DMS153 (cell line): ENCODE data around the gene CLSTN2.

Source experiments
- DNase-seq: peaks from one replicate; lab custom pipeline; 2025; lab: John Stamatoyannopoulos, UW

CLSTN2 gene

DNA sequence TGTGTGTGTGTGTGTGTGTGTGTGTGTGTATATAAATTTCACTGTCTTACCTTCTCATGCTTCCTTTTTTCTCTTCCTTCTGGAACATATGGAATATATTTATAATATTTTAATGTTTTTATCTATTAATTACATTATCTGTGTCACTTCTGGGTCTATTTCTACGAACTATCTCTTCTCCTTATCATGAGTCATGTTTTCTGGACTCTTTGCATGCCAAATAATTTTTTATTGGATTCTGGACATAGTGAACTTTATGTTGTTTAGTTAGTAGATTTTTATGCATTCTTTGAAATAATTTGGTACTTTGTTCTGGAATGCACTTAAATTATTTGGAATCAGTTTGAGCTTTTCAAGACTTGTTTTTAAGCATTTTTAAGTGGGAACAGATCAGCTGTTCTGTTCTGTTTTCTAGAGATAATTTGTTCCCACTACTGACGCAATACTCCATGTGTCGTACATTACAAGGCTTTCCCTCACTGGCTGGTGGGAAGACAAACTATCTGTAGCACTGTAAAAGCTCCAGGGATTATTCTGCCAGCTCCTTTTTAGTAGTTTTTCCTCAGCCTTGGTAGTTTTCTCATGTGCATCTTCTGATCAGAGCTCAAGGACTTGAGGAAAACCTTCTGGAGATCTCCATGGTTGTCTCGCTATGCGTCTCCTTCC is 302.0 kb downstream of the CLSTN2 start:
- DNase-seq = no peak

DNA sequence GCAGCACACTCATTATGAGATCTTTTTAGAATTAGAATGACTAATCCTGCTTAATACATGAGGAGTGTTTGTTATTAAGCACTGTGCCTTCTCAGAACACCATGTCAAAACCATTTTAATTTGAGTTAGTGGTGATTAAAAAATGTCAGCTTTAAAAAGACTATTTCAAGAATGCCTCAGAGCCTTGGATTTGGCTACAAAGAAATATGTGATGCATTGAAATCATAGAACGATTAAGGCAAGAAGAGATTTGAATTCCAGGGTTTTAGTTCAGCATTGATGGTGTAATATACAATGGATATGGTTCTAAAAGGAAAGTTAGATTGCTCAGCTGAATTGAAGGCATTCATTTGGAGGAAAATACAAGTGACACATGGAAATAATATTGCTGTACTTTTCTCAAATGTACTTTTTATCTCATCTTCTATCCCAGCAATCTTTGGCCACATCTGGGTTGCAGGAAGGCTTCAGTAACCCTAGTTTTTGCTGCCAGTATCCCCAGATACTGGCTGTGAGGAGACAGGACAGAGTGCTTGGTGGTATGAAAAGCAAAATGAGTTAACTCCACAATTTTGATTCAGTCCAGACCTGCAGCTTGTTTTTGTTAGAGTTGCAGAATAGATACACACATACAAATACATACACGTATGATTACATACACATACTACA is 303.8 kb downstream of the CLSTN2 start:
- no peak for DNase-seq

DNA sequence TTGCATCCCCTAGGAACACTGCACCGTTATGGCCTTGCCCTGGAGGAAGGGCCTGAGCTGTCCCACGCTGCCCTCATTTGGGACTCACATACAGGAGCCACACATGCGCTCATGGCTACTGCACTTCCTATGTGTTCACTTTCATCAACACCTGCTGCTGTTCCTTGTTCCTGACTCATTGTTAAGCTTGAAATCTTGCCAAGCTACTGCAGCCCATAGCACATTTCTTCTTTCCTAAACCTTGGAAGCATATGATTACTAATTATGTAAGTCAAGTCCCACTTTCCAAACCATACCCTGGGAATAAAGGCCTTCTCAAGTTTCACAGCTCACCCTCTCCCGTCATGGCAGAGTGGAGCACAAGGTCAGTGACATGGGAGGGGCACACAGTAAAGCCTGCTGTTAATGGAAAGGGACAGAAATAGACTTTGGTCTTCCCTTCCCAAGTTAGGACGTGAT is 307.9 kb downstream of the CLSTN2 start:
- no peak for DNase-seq

DNA sequence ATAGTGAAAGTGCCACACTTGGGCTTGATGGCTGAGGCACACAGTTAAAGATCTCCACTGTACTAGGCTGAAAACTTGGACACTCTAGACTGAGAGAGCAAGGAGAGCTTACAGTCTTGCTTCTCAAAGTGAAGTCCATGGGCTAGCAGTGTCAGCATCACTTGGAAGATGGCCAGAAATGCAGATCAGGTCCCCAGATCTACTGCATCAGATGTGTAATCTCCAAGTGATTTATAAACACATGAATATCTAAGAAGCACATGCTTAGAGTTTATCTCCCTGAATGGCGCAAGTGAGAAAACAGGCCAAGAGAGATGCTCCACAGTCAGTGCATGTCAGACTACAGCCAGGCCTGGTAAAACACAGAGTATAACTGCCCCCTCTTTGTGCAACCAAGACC is 308.6 kb downstream of the CLSTN2 start:
- no peak for DNase-seq

DNA sequence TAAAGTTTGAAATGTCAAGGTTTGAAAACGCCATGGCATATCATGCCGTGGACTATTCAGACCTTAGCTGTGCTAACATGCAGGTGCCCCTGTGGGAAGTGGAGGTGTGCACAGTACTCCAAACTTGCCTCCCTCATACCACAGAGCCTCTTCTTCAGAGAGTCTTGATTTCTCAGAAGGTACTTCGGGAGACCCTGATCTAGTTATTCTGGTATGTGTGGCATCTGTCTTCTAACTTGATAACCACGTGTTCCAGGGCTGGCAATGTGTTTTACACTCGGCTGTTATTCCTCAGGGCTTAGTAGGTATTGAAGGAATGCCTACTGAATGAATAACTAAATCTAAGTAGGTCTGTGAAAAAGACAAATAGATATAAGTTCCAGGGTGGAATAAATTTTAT is 309.9 kb downstream of the CLSTN2 start:
- no peak for DNase-seq

DNA sequence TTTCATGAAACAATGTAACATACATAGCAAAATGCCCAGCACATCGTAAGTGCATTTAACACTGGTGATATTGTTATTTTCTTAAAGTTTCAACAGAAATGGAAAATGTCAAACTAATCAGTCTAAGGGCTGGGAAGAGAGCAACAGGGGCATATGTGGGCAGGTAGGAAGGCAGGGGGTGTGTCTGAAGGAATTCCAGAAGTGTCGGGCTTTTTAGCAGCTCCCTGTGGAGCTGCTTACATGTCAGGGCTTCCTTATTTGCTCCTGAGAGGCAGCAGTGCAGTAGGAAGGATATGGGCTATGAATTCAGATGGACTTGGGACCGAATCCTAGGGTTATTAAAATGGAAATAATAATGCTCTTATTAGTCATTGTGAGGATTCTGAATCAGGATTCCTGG is 311.6 kb downstream of the CLSTN2 start:
- DNase-seq = no peak

DNA sequence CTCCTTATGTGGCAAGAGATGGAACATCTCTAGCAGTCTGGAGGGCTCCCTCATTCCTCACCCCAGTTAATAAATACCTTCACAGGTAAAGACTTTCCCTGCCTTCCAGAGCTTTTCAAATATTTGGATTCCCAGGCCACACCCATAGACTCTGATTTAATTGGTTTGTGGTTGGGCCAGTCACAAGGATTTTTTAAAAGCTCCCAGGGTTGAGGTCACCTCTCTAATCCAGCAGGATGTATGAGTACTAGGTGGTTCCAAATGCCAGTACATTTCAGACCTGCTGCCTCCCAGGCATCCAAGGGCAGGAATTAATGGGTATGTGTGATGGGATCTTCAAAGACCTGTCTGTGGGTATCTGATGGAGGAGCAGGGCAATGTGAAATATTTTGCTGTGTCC is 312.8 kb downstream of the CLSTN2 start:
- DNase-seq = no peak

DNA sequence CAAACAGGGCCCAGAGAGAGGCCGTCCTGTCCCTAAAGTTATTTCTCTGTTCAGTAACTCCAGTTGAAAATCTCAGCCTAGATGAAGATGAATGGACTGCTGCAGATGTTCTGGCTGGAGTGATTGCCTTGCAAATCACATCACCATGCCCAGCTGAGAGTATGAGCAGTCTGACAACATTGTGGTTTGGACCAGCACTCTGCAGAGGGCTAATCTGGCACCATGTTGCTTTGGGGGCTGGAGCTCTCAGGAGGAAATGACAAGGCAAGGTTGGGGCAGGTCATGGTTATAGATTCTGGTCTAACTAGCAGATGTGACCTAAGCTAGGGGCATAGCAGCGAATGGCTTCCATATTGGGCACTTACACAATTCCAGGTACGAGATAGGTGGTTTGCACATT is 314.2 kb downstream of the CLSTN2 start:
- DNase-seq = no peak

DNA sequence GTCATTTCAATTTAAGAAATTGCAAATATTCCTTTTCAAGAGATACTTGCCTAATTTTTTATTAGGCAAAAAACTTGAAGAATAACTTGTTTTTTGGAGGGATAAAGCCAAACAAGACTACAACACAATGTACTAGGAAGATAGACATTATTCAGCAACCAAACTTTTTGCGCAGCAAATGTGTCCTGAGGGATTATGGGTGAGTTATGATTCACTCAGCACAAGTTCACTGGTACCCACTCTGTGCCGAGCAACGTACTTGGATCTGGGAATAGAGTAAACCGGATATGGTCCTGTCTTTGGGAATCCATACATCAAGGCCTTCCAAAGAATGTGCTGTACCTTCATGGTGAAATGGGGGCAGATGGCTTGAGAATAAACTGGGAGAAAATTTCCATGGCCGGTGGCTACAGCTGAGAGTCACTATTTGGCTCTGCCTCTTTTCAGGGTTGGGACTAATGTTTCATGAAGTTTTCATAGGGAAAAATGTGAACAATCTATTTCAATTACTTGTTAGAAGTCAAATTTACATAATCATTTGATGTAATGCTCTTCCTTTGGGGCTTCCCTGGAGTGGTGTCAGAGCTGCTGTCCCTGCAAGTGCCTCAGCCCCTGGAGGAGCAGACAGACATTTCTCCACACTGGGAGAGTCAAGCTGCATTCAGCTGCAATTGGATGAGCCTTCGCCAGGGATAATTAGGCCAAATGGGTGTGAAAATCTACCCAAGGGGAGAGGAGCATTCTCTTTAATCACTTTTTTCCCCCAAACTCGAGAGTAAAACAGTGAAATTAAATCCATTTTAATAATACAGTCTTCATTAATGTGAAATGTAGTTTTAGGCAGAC is 315.2 kb downstream of the CLSTN2 start:
- DNase-seq = no peak

DNA sequence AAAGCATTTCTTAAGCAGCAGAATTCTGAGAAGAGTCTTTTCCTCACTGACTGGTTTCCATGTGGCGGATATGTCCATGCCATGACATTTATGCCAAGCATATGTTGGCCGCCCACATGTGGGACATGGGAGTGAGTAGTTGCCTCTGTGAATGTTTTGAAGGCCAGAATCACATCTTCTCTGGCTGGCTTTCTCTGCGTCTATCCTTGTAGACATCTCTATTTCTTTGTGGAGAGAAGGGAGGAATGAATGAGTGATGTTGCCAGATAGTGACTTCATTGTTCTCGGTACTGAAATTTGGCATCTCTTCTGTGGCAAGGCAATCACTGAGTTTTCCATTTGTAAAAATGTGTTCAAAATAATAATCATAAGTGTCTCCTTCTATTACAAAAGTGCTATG is 316.0 kb downstream of the CLSTN2 start:
- no peak for DNase-seq

DNA sequence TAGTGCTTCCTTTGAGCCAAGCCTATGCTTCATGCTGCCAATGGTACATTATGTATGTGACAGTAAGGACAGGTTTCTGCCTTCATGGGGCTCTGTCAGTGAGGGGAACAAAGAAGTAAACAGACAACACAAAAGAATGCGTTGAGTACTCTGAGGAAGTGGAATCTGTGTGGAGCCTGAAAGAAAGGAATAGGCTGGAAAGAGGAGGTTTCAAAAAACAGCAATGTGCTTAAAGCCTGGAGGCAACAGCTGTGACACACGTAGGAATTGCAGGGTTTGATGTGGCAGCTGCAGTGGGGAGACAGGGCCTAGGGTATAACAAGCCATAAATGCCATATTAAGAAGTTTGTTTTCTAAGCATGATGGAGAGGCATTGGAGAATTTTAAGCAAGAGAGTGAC is 316.7 kb downstream of the CLSTN2 start:
- DNase-seq = no peak

DNA sequence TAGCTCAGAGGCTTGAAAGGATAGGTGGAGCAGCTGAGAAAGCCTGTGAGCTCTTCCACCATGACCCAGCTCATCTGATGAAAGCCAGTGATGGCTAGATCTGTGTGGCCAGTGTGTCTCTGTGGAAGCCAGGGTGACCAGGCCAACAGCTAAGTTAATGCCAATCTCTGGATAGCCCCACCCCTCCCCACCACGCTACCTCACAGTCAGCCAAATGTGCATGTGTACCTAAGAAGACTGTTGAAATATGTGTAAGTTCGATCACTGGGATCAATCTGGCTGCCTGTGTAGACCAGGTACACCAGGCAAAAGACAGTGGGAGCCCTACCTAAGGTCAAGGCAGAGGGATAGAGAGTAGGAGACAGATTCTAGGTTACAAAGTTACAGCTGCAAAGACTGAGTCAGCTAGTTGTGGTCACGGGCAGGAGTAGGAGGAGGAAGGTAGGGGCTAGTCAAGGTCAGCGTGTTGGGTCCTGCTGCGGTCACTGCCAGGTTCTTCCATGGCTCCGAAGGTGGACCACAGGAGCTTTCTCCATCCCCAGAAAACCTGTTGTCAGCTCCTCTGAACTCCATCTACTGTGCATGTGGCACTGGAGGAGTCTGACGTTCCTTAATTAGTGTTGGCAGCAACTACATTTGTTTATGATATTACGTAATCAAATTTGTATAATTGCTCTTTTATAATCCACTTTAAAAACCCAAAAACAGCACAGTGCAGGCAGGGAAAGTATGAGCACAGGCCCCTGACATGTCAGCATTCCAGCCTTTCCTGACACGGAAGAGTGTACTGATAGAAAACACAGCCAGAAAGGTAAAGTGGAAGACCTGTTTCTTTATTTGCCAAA is 318.0 kb downstream of the CLSTN2 start:
- no peak for DNase-seq

DNA sequence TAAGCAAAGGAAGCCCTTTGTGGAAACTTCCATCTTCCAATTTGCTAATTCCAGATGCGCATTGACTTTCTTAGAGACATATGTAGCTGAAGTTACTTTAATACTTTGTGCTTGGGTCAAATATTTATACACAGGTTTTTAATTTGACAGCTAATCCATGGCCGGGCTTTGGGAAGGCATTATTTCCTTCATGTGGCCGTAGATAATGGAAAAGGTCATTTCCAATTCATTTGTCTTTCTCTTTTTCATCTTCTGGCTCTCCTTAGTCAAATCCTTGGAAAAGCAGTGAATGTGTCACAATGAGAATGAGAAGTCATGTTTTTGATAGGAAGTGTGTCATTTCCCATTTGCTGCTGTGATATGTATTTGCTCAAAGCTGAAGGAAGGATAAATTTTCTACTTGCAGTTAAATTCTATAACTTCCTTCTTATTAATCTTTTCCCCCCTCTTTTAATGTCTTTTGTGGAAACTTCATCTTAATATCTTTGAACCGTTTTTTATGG is 323.3 kb downstream of the CLSTN2 start:
- DNase-seq = no peak

DNA sequence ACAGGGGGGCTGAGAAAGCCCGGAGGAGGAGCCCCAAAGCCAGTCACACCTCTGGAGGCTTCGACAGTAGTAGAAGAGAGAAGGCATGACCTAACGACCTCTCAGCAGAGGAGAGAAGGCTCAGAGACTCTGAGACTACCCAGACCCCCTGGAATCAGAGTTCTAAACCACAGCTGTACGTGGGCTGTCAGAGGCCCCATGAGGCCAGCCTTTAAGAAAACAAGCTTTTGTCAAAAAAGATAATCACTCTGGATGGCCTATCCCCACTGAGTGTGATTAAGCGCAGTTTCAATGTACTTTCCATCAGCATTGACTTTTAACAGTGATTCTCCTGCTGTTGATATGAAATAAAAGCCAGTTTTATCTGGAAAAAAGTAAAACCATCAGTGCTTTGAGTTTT is 330.3 kb downstream of the CLSTN2 start:
- DNase-seq = no peak

DNA sequence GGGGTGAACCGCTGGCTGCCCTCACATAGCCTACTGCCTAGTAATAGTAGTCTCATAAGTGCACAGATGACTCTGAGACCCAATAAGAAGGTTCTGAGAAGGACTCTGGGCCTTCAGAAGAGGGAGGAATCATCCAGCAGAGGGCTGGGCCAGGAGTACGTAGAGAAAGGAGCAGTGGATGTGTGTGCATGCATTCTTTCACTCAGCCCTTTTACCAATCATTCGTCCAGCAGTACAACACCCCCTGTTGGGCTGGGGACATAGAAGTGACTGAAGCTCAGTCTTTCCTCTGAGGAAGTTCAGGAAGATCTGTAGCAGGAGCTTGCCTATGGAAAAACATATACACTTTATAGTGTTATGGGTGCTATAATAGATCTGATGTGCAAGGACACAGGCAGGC is 333.1 kb downstream of the CLSTN2 start:
- DNase-seq = no peak

DNA sequence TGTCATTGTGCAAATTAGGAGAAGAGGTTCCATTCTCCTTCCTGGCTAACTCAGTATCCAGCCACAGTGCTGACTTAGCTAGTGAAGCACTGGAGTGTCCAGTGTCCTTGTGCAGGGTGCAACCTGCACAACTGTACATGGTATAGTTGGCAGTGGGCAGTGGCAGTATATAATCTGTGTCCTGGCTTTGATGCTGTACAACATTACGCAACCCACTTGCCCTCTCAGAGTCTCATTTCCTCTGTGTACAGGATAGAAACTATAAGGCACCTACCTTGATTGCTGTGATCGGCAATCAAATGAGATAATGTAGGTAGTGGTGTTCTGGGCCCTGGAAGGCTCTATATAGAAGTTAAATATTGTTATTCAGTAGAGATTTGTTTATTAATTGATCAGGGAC is 333.6 kb downstream of the CLSTN2 start:
- DNase-seq = no peak

DNA sequence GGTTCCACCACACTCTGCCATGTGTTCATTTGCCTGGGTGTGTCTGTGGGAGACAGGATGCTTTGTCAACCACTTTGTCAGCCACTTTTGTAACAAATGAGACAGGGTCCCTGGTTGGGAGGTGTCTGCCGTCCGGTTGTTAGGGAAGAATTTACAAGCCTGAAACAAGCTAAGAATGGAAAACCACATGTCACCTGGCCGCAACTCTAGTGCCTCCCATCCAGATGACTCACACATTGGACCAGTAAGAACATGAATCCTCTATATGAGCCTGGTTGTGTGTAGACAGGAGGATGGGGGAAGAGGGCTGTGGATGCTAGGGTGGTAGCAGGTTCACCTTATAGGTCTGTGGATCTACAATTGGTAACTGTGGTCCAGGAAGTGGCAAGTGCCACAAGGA is 335.3 kb downstream of the CLSTN2 start:
- DNase-seq = no peak

DNA sequence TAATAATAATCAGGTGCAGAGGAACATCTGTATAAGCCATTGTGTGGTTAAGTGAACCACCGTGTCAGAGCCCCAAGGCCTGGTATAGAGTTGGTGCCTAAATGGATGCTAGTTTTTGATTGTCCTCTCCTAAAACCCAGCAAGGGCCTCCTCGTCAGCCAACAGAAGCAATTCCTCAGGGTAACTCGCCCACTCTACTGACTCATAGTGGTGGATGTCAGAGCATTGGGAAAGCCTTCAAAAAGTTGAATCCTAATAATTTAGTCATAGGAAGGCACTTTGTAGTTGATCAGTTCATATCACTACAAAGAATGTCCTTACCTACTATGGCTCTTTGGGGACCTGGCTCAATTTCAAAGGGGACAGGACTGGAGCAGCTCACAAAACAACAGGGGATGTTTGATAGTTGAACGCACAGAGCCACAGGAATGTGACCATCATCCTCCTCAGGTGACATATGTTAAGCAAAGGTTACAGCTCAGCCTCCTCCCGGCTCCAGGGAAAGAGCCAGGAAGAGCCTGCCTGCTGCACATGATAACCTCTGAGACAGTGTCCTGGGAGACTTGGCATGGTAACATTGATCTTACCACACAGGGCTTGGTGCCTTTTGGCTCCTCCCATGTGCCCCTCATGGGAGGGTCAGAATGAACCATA is 338.7 kb downstream of the CLSTN2 start:
- DNase-seq = no peak

DNA sequence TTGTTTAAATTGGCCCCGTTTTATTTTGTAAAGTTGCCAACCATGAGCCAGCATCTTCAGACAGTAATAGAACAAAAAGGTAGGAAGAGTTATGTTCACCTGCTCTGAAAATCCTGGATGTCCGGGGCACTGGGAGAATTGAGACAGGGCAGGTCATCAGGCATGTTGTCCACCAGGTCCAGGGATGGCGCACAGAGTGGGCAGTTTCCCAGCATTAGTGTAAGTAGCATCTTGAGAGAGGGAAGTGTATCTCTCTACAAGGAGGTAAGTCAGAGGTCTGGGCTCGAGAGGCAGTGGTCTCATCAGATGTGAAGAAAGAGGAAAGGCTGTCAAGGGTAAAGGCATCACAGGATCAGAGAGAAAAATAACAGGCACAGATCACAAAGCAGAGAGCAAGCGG is 339.4 kb downstream of the CLSTN2 start:
- no peak for DNase-seq

DNA sequence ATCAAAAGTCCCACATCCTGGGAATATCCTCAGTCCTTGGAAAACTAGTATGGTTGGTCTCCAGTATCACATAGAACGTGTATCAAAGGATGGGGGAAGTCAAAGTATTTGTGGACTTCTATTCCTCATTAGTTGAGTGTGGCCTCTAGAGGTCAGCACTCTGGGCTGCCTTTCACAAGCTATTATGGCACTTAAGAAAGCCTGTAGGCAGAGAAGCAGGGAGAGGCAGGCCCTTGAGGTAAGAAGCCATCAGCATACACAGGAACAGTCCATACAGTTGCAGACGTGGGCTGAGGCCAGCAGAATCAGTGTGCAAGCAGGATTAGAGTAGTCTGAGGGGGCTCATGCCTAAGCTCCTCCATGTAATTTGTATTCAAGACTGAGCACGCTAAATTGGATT is 341.7 kb downstream of the CLSTN2 start:
- DNase-seq = no peak

DNA sequence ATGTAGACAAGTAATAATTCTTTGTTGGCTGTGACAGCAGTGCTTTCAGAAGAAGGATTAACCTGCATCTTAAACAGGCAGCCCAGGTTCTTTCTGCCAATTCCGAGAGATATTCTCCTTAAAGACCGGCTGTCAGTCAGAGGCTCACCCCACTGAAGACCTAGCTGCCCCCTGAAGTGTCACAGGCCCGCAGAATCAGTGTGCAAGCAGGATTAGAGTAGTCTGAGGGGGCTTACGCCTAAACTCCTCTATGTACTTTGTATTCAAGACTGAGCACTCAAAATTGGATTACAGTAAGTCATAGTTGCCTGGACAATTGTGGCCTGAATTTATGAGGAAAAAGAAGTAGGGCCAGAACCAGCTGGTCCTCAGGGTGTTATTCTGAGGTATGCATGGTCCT is 342.9 kb downstream of the CLSTN2 start:
- DNase-seq = no peak
